Adrenal gland (tissue), 5 donors: ENCODE measurements around the gene SRPK1.

Source experiments
- POLR2A ChIP-seq, 2 donors: fragments of 450-650 bp; IDR thresholded peaks; one replicate each; pipeline ENCODE4 v1.6.1; 2017; ENCODE audit warnings: antibody characterized with exemption in 2 of 2, mild to moderate bottlenecking in 2 of 2, moderate library complexity in 1 of 2
- TF ChIP-seq, protein P1 (sequence below), 6 experiments: fragments of 450-650 bp in 4 of 6; fragments of 200-600 bp in 2 of 6; sonication (generic) in 1 of 6; IDR thresholded peaks; 1 replicate in 5 of 6; 2 replicates in 1 of 6; pipeline versions ENCODE4 v1.5.1 to v1.8.0; 2016 to 2021; ENCODE audit warnings: antibody characterized with exemption in 6 of 6, mild to moderate bottlenecking in 2 of 6, moderate library complexity in 1 of 6
- donor health status: DM: no; HTN: no; CAD: no.

DNA sequence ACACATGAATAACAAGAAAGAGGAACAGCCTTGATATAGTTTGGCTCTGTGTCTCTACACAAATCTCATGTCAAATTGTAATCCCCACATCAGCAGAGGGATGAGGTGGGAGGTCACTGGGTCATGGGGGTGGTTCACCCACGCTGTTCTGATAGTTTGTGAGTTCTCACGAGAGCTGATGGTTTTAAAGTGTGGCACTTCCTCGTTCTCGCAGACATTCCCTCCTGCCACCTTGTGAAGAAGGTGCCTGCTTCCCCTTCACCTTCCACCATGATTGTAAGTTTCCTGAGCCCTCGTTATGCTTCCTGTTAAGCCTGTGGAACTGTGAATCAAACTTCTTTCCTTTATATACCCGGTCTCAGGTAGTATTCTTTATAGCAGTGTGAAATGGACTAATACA is 13.1 kb downstream of the SRPK1 start:
- TF ChIP-seq, protein P1, sequence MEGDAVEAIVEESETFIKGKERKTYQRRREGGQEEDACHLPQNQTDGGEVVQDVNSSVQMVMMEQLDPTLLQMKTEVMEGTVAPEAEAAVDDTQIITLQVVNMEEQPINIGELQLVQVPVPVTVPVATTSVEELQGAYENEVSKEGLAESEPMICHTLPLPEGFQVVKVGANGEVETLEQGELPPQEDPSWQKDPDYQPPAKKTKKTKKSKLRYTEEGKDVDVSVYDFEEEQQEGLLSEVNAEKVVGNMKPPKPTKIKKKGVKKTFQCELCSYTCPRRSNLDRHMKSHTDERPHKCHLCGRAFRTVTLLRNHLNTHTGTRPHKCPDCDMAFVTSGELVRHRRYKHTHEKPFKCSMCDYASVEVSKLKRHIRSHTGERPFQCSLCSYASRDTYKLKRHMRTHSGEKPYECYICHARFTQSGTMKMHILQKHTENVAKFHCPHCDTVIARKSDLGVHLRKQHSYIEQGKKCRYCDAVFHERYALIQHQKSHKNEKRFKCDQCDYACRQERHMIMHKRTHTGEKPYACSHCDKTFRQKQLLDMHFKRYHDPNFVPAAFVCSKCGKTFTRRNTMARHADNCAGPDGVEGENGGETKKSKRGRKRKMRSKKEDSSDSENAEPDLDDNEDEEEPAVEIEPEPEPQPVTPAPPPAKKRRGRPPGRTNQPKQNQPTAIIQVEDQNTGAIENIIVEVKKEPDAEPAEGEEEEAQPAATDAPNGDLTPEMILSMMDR (IDR thresholded peaks at IDR 0.05): no peak
- no peak for TF ChIP-seq POLR2A (IDR thresholded peaks at IDR 0.05)
